ENCODE results near the gene TNFRSF21. TPM values are rescaled to one million over a fixed set of nuclear protein-coding genes. Genes with fewer than 3 reads are reported as not detected.

TNFRSF21 gene
- total and polyA plus RNA-seq, 7 experiments from 2014 or later: 0.27 to 2.4 (median 0.44) TPM; not detected in 2

GRCh38 chr6:47238456-47238995 is 71.2 kb downstream of the TNFRSF21 start:
- Mint-ChIP-seq H3K9me3 (no peaks in the 10 kb centered on the region), H3K36me3 (no peaks in the 10 kb centered on the region), H3K27ac (no peak overlapping the region), H3K4me1 (peaks cover 9 to 31% (median 19%) of the 10 kb centered on the region in 7 donors), H3K4me3 (no peak overlapping the region), H3K27me3 (peaks cover 0 to 9% (median 0%) of the 10 kb centered on the region in 5 donors)
- CTCF ChIA-PET: no interaction called here
- Histone ChIP-seq H3K4me1 (ENCODE audit: control insufficient read depth in 2 of 2, insufficient read depth in 2 of 2, low read length in 2 of 2) (peaks cover 0 to 12% of the 10 kb centered on the region in 2 donors), H3K27me3 (ENCODE audit: control insufficient read depth in 2 of 2, insufficient read depth in 2 of 2, low read length in 2 of 2) (no peaks in the 10 kb centered on the region), H3K4me3 (ENCODE audit: low read length) (no peak overlapping the region), H3K36me3 (ENCODE audit: control insufficient read depth in 2 of 3, insufficient read depth in 3 of 3, low read length in 3 of 3) (no peaks in the 10 kb centered on the region), H3K9me3 (ENCODE audit: control insufficient read depth in 2 of 3, low read length in 3 of 3) (no peaks in the 10 kb centered on the region), H3K27ac (ENCODE audit: low read depth, low read length) (no peak overlapping the region)
- POLR2A ChIA-PET: interaction anchor here (0.5 kb wide), 1 partner anchor 11 kb away, joined by 3 read pairs; no protein-coding TSS in a partner anchor
- DNase-seq (no peak), ATAC-seq (no peak)
- intact Hi-C loops (cut with micrococcal nuclease): no loop called here

GRCh38 chr6:47237196-47237595 is 72.5 kb downstream of the TNFRSF21 start:
- ATAC-seq (no peak), DNase-seq (no peak)
- Mint-ChIP-seq H3K9me3 (no peaks in the 10 kb centered on the region), H3K4me1 (peaks cover 5 to 17% (median 10%) of the 10 kb centered on the region in 7 donors), H3K27ac (no peak overlapping the region), H3K36me3 (no peaks in the 10 kb centered on the region), H3K4me3 (no peak overlapping the region), H3K27me3 (peaks cover 0 to 9% (median 0%) of the 10 kb centered on the region in 5 donors)
- intact Hi-C loops (cut with micrococcal nuclease): no loop called here
- Histone ChIP-seq H3K4me1 (ENCODE audit: control insufficient read depth in 2 of 2, insufficient read depth in 2 of 2, low read length in 2 of 2) (peaks cover 0 to 7% of the 10 kb centered on the region in 2 donors), H3K4me3 (ENCODE audit: low read length) (no peak overlapping the region), H3K27ac (ENCODE audit: low read depth, low read length) (no peak overlapping the region), H3K9me3 (ENCODE audit: control insufficient read depth in 2 of 3, low read length in 3 of 3) (no peaks in the 10 kb centered on the region), H3K27me3 (ENCODE audit: control insufficient read depth in 2 of 2, insufficient read depth in 2 of 2, low read length in 2 of 2) (no peaks in the 10 kb centered on the region), H3K36me3 (ENCODE audit: control insufficient read depth in 2 of 3, insufficient read depth in 3 of 3, low read length in 3 of 3) (no peaks in the 10 kb centered on the region)
- ChIA-PET CTCF (no interaction called here), POLR2A (no interaction called here)

GRCh38 chr6:47235964-47236760 is 73.5 kb downstream of the TNFRSF21 start:
- no peaks in the 10 kb centered on the region for H3K36me3 ChIP-seq (ENCODE audit: control insufficient read depth in 2 of 3, insufficient read depth in 3 of 3, low read length in 3 of 3)
- Mint-ChIP-seq H3K36me3 (no peaks in the 10 kb centered on the region), H3K4me3 (no peak overlapping the region), H3K9me3 (no peaks in the 10 kb centered on the region), H3K27me3 (peaks cover 0 to 9% (median 0%) of the 10 kb centered on the region in 5 donors), H3K27ac (peak overlapping the region in 1 of 9 donors; percentile 13), H3K4me1 (peaks cover 0 to 10% (median 5%) of the 10 kb centered on the region in 7 donors)
- no peak overlapping the region for H3K27ac ChIP-seq (ENCODE audit: low read depth, low read length)
- H3K27me3 ChIP-seq (ENCODE audit: control insufficient read depth in 2 of 2, insufficient read depth in 2 of 2, low read length in 2 of 2): no peaks in the 10 kb centered on the region
- H3K4me3 ChIP-seq (ENCODE audit: low read length): no peak overlapping the region
- ATAC-seq: peak; percentile 27
- H3K9me3 ChIP-seq (ENCODE audit: control insufficient read depth in 2 of 3, low read length in 3 of 3): no peaks in the 10 kb centered on the region
- no peaks in the 10 kb centered on the region for H3K4me1 ChIP-seq (ENCODE audit: control insufficient read depth in 2 of 2, insufficient read depth in 2 of 2, low read length in 2 of 2)
- POLR2A ChIA-PET: no interaction called here
- CTCF ChIA-PET: no interaction called here
- intact Hi-C loops (cut with micrococcal nuclease): no loop called here
- no peak for DNase-seq

GRCh38 chr6:47235421-47235820 is 74.3 kb downstream of the TNFRSF21 start:
- no peaks in the 10 kb centered on the region for H3K9me3 Mint-ChIP-seq
- peaks cover 0 to 9% (median 0%) of the 10 kb centered on the region in 5 donors for H3K27me3 Mint-ChIP-seq
- ChIA-PET CTCF (no interaction called here), POLR2A (no interaction called here)
- peaks cover 0 to 10% (median 5%) of the 10 kb centered on the region in 7 donors for H3K4me1 Mint-ChIP-seq
- H3K9me3 ChIP-seq (ENCODE audit: control insufficient read depth in 2 of 3, low read length in 3 of 3): no peaks in the 10 kb centered on the region
- intact Hi-C loops (cut with micrococcal nuclease): no loop called here
- H3K4me3 ChIP-seq (ENCODE audit: low read length): no peak overlapping the region
- ATAC-seq (no peak), DNase-seq (no peak)
- H3K4me1 ChIP-seq (ENCODE audit: control insufficient read depth in 2 of 2, insufficient read depth in 2 of 2, low read length in 2 of 2): no peaks in the 10 kb centered on the region
- no peak overlapping the region for H3K27ac ChIP-seq (ENCODE audit: low read depth, low read length)
- H3K36me3 Mint-ChIP-seq: no peaks in the 10 kb centered on the region
- no peaks in the 10 kb centered on the region for H3K27me3 ChIP-seq (ENCODE audit: control insufficient read depth in 2 of 2, insufficient read depth in 2 of 2, low read length in 2 of 2)
- no peak overlapping the region for H3K4me3 Mint-ChIP-seq
- H3K27ac Mint-ChIP-seq: peak overlapping the region in 2 of 9 donors; percentile 11 to 13
- H3K36me3 ChIP-seq (ENCODE audit: control insufficient read depth in 2 of 3, insufficient read depth in 3 of 3, low read length in 3 of 3): no peaks in the 10 kb centered on the region

GRCh38 chr6:47234266-47234933 is 75.3 kb downstream of the TNFRSF21 start:
- Histone ChIP-seq H3K4me3 (ENCODE audit: low read length) (no peak overlapping the region), H3K27me3 (ENCODE audit: control insufficient read depth in 2 of 2, insufficient read depth in 2 of 2, low read length in 2 of 2) (no peaks in the 10 kb centered on the region), H3K27ac (ENCODE audit: low read depth, low read length) (no peak overlapping the region), H3K36me3 (ENCODE audit: control insufficient read depth in 2 of 3, insufficient read depth in 3 of 3, low read length in 3 of 3) (no peaks in the 10 kb centered on the region), H3K9me3 (ENCODE audit: control insufficient read depth in 2 of 3, low read length in 3 of 3) (no peaks in the 10 kb centered on the region), H3K4me1 (ENCODE audit: control insufficient read depth in 2 of 2, insufficient read depth in 2 of 2, low read length in 2 of 2) (no peaks in the 10 kb centered on the region)
- H3K4me3 Mint-ChIP-seq: no peak overlapping the region
- DNase-seq (no peak), ATAC-seq (no peak)
- ChIA-PET POLR2A (no interaction called here), CTCF (no interaction called here)
- H3K9me3 Mint-ChIP-seq: peaks cover 0 to 2% (median 0%) of the 10 kb centered on the region in 11 donors
- no peaks in the 10 kb centered on the region for H3K36me3 Mint-ChIP-seq
- H3K27ac Mint-ChIP-seq: no peak overlapping the region
- intact Hi-C loops (cut with micrococcal nuclease): no loop called here
- H3K4me1 Mint-ChIP-seq: peaks cover 0 to 2% (median 0%) of the 10 kb centered on the region in 7 donors
- H3K27me3 Mint-ChIP-seq: peaks cover 0 to 9% (median 0%) of the 10 kb centered on the region in 5 donors

- Histone ChIP-seq H3K4me1 (ENCODE audit: control insufficient read depth in 2 of 2, insufficient read depth in 2 of 2, low read length in 2 of 2) (no peaks in the 10 kb centered on the region), H3K36me3 (ENCODE audit: control insufficient read depth in 2 of 3, insufficient read depth in 3 of 3, low read length in 3 of 3) (no peaks in the 10 kb centered on the region), H3K4me3 (ENCODE audit: low read length) (no peak overlapping the region), H3K27me3 (ENCODE audit: control insufficient read depth in 2 of 2, insufficient read depth in 2 of 2, low read length in 2 of 2) (no peaks in the 10 kb centered on the region), H3K9me3 (ENCODE audit: control insufficient read depth in 2 of 3, low read length in 3 of 3) (no peaks in the 10 kb centered on the region), H3K27ac (ENCODE audit: low read depth, low read length) (no peak overlapping the region)
- peaks cover 0 to 9% (median 0%) of the 10 kb centered on the region in 5 donors for H3K27me3 Mint-ChIP-seq
- ChIA-PET POLR2A (no interaction called here), CTCF (no interaction called here)
- H3K9me3 Mint-ChIP-seq: peaks cover 0 to 8% (median 0%) of the 10 kb centered on the region in 11 donors
- intact Hi-C loops (cut with micrococcal nuclease): no loop called here
- peaks cover 0 to 2% (median 0%) of the 10 kb centered on the region in 7 donors for H3K4me1 Mint-ChIP-seq
- DNase-seq: no peak
- H3K36me3 Mint-ChIP-seq: no peaks in the 10 kb centered on the region
- no peak overlapping the region for H3K27ac Mint-ChIP-seq
- H3K4me3 Mint-ChIP-seq: no peak overlapping the region
- no peak for ATAC-seq
These were observed 78.6 kb downstream of the TNFRSF21 start for GRCh38 chr6:47231151-47231550.
